22Rv1 (cell line): Measurements from ENCODE around the gene TXNRD2.

Experiments used
- H3K27ac ChIP-seq: fragments of 450-650 bp; 2 replicates; pipeline ENCODE4 v1.5.1; 2017
- CTCF ChIP-seq: fragments of 450-650 bp; IDR thresholded peaks from 2 replicates; pipeline ENCODE4 v1.5.1; 2017; ENCODE audit warnings: mild to moderate bottlenecking
- ZFX ChIP-seq: fragments of 450-650 bp; IDR thresholded peaks from 2 replicates; pipeline ENCODE4 v1.6.1; 2017; ENCODE audit warnings: antibody characterized with exemption, borderline replicate concordance

Gene TXNRD2

DNA sequence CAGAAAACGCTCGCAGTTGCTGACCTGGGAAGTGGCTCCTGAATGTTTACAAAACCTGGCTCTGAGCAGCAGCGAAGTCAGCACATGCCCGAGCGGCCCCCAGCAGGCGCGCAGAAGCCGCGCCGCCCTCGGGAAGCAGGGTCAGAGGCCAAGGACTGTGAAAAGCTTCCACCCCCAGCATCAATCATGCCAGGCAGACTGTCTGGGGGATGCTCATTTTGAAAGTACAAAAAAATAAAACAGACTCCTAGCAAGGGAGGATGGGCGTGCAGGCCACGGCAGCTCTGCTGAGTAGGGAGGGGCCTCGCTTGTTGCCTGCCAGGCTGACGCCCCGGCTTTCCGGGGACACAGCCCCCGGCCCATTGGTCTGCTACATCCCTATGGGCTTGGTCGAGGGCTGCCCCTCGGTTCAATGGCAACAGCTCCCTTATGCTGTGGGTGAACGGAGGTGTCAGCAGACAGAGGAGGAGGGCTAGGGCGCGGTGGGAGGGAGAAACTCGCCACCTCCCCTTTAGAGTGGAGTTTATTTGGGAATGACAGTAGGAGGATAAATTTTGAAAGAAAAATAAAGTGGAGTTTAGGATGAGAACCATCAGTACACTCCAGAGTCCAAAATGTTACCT is 49.2 kb downstream of the TXNRD2 start:
- H3K27ac ChIP-seq, result no peak overlapping the region

DNA sequence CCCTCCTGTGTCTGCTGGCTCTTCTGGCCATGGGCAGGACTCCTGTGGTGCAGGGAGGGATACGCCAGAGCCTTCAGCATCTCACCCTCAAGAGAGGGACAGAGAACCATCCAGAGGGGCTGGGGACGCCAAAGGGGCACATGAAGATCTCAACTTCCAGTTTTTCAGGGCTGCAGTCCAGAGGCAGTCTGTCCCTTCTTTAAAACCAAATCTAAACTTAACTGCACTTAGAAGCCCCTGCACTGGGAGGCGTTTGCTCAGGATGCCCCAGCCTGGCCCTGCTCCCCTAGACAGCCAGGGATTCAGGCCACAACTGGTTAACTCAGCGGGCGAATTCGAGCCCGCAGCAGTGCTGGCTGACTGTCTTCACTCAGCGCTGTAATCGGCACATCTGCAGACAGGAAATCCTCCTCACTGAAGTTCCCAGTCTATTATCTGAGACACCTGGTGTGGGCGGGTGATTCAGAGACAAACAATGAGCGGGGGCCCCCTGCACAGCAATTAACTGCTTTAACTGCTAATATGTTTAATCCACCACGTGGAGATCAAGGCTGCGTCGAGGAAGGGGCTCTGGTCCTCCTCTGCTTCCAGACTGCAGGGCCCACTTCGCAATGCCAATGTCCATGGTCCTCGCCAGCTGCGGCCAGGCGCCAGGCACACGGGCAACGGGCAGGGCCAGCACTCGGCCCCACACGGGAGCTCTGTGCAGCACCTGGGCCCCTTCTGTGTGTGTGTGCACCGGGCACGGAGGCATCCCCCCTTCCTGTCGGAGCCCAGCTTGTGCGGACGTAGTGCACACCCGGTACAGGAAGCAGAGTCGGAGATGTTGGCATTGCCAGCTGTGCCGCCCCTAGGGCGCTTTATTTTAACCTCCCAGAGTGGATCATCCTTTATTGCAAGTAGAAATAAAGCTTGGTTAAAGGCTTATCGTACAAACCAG is 50.0 kb downstream of the TXNRD2 start:
- no peak for TF ChIP-seq ZFX
- TF ChIP-seq CTCF, result no peak
- H3K27ac ChIP-seq, result no peak overlapping the region

More for the DNA sequence above, 49.2 kb downstream of the TXNRD2 start:
- TF ChIP-seq ZFX, result no peak
- no peak for TF ChIP-seq CTCF

DNA sequence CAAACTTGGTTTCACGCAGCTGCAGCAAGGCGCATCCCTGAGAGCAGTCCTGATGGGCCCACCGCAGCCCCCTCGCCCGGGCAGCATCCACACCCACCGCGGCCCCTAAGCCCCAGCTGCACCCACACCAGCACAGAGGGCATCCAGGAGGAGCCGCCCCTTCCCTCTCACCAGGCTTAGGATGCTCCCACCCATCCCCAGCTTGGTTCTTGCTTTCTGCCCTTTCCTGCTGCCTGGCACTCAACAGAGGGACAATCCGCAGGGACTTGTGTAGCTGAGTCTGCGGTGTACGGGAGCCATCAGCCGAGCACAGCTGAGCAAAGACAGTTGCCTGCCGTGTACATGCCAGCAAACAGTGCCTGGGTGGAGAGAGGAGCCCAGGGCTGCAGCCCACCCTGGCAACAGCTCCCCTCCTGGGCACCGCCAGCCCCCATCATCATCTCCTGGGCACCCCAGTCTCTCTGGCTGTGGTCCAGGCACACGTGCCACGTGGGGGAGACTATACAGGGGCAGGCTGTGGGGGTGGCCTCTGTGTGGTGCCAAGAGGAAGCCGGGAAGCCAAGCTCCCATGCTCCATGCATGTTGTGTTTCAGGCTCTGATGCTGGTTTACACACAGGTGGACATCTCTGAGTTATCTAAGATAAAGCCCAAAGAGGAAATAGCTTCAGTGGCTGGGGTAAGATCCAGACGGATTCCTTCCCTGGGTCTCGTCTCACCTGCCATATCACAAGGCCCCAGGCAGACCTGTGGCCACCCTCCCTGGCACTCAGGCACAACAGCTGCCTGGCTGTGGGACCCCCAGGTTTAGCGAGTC is 50.9 kb downstream of the TXNRD2 start:
- no peak overlapping the region for H3K27ac ChIP-seq
- no peak for TF ChIP-seq ZFX

DNA sequence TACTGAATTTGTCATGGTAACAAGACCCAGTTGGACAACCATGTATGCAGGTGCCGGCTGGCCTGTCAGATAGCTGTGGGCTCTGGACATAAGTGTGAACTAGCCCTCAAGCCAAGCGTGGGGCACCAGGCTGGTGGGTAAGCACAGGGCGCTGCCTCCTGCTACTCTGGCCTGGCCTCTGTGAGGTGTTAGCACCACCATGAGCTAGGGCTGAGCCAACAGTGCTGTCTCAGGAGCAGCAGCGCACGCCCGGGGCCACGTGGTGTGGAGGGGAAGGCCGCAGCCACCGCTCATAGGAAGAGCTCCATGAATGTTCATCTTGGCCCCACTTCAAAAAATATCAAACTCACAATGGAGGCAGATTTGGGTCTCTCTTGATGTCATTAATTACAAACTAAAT is 51.7 kb downstream of the TXNRD2 start:
- no peak overlapping the region for H3K27ac ChIP-seq
- TF ChIP-seq CTCF (no peak), ZFX (no peak)

DNA sequence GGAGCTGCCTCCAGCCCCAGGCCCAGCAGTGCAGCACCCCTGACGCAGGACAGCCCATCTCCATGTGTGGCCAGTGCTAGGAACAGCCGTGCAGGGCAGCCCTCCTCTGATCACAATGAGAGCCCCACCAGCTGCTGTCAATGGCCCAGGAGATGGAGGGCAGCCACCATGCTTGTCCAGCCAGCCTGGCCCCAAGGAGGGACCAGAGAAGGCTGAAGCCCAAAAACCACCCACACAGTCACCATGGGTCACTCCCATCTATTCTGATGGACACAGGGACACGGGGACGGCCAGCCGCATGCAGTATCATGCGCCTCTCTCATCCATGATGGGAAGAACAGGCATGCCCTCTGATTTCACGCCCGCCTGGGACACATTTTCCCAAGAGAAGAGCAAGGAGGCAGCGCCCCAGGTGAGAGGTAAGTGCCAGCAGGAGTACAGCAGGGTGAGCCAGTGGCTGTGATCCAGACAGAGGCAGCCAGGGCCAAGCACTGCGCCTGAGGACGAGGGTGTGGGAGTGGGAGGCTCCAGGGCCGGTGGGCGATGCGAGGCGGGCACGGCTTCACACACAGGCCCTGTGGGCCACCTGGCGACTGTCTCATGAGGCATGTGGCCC is 53.4 kb downstream of the TXNRD2 start:
- H3K27ac ChIP-seq, result no peak overlapping the region
- TF ChIP-seq CTCF (no peak), ZFX (no peak)

DNA sequence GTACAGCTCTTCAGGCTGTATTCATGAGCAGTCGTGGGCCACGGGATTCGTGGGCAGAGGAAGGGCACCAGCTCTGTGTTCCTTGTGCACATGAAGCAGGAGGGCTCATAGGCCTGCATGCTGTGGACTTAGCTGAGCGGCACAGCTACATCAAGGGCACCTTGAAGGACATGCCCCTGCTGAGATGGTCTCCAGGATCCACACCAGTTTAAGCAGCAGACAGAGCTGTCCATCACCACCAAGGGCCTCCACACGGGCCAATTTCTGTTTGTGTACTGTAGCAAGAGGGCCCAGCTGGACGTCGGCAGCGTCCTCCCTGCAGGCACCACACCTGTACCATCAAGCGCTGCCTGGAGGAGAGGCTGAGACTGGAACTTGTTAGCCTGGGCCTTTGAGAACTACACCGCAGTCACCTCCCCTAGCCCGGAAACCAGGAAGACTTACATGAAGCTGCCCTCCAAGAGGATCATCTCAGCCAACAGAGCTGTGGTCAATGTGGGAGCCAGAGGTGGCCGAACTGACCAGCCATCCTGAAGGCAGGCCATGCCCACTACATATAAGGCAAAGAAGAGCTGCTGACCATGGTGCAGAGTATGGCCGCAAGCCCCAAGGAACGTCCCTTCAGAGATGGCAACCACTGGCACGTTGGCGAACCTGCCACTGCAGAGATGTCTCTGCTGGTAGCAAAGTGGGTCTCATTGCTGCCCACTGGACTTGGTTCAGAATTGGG is 54.2 kb downstream of the TXNRD2 start:
- no peak for TF ChIP-seq CTCF
- no peak for TF ChIP-seq ZFX
- H3K27ac ChIP-seq, result no peak overlapping the region
